IPS-NIHi7 (cell line): ENCODE measurements around the gene PKP1.

Experiments used
- DNase-seq: peaks from one replicate; pipeline ENCODE4 v3.0.0; 2012; ENCODE audit warnings: mixed read lengths; ENCODE audit errors: extremely low spot score

PKP1 gene

DNA sequence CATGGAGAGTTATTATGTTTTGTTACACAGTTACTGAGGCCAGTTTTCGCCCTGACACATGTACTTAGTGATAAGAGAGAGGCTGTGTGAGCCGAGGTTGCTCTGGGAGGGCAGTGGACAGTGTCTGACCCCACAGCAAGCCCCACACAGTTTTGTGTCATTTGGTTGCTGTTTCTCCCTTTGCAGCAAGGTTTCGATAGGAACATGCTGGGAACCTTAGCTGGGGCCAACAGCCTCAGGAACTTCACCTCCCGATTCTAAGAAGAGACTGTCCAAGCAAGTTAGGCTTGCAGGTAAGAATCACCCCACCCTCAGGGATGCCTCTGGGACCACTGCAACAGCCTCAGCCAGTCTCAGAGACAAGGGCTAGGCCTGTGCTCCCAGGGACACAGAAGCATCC lies 45.3 kb downstream of the PKP1 start:
- DNase-seq: no peak

DNA sequence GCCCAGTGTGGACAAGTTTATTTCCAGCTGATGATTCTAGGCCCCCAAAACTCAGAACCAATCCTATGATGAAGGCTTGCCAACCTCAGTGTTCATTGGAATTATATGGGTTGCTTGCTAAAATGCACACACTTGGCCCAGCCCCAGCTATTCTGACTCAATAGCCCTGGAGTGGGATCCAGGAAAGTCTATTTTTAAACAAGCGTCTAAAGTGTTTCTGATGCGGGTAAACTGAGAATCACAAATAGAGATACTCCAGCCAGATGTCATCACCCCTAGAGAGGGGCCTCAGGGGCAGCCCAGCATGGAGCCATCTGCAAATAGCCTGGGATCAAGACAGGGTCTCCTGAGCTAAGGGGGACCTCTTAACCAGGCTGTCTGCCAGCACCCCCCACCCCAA lies 46.0 kb downstream of the PKP1 start:
- no peak for DNase-seq

DNA sequence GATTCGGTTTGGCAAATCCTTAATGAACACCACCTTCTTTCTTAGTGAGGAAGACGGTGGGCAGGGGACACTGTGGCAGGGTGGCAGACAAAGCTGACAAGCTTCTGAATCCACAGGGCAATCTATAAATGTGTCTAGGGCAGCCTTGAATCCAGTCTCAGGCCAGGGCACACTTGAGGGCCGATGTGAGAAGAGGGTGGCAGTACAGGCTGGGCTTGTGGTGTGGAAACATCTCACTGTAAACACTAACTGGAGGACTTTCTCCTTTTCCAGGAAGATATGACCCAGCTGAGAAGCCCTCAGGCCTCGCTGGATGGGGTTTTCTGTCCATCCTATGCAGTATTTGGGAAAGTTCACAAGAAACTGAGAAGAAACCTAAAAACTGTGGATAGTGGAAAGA lies 46.5 kb downstream of the PKP1 start:
- no peak for DNase-seq

GRCh38 chr1:201330541-201330940 lies 47.2 kb downstream of the PKP1 start:
- DNase-seq: no peak

DNA sequence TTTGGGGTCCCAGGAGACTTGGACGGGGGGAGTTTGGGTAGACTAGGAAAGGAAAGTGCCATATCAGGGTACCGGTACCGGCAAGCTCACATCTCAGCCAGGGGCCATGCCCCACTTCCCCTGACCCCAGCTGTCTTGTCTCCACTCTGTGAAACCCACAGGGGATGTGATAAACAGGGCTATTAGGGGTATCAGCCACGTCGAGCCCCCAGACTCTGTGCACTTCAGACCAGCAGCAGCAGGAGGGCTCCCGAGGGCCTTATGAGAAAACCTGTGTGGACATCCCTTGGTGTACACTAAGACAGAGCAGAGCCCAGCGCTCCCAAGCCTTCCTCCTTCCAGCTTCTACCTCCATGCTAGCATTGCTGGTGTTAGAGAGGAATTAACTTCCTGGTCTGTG lies 47.9 kb downstream of the PKP1 start:
- DNase-seq: no peak

- no peak for DNase-seq
Measured at GRCh38 chr1:201332021-201332420, 48.7 kb downstream of the PKP1 start.

DNA sequence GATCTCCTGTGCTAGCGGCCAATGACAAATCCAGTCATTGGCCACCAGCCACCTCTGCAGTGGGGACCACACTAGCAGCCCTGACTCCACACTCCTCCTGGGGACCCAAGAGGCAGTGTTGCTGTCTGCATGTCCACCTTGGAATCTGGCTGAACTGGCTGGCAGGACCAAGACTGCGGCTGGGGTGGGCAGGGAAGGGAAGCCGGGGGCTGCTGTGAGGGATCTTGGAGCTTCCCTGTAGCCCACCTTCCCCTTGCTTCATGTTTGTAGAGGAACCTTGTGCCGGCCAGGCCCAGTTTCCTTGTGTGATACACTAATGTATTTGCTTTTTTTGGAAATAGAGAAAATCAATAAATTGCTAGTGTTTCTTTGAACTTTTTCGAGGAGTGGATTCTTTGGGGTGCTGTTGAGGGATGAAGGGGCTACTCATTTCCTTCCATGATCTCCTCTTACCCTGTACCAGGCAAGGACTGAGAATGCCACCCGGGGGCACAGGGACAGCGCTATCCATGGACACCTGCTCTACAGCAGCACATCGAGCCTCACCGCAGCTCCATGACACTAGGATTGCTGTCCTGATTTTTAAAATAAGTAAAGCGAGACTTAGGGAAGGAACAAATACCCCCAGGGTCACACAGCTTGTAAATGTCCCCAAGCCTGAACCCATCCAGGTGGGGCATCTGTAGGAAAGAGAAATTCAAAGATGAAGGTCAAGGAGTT lies 49.5 kb downstream of the PKP1 start:
- no peak for DNase-seq

GRCh38 chr1:201334325-201335173 lies 51.2 kb downstream of the PKP1 start:
- DNase-seq: no peak

DNA sequence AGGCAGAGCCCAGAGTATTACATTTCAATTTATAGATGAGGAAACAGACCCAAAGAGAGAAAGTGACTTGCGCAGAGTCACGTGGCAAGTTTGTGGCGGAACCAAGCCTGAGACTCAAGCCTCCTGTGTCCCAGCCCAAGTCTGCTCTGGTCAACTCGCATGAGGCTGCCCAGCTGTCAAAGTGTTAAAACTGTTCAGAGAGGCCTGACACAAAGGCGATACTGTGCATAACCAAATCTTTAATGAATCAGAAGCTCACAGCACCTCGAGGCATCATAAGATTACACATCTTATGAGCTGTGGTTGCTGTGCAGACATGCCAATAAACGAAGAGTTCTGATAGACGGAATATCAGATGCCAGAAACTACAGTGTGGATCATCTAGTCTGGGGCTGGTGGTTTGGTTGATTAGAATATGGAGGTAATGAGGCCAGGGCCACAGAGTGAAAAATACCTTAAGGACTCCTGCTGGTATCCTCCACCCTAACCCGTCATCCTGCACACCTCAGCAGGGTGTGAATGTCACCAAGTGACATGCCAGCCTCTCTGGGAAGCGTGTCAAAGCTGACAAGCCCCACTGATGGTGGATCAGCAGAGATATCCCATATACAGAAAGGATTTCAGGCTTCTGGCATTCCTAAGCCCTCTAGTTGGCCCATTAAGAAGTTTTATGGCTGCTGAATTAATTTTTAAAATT lies 52.0 kb downstream of the PKP1 start:
- no peak for DNase-seq

- no peak for DNase-seq
Measured at GRCh38 chr1:201335901-201336300, 52.6 kb downstream of the PKP1 start.

DNA sequence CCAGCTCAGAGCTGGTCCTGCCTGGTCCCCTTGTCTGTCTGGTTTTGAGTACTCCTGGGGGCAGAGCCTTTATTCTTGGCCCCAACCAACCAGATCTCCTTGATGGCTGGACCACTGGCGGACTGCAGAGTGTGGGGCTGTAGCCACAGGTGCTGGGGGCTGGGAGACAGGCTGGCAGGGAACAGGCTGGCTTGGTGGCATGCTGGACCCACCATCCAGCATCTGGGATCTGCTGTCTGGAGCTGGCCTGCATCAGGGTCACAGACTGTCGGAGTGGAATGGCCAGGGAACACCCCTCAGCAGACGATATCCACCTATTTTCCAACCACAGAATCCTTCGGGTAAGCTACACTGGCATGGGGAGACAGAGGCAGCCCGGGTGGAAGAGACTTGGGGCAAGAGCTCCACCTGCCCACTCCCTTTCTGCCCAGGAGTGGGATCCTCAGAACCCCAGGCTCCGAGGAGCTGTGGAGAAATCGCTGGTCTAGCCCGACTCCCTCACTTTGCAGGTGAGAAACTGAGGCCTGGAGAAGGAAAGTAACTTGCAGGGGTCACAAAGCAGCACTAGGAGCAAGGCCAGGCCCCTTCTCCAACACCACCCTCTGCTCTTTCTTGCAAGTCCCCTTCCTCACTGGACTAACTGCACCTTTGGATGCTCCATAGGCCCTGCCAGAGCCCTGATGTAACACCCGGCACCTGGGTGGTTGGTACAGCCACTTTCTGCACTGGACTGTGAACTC lies 53.6 kb downstream of the PKP1 start:
- no peak for DNase-seq

GRCh38 chr1:201341377-201341776 lies 58.1 kb downstream of the PKP1 start:
- DNase-seq: no peak

DNA sequence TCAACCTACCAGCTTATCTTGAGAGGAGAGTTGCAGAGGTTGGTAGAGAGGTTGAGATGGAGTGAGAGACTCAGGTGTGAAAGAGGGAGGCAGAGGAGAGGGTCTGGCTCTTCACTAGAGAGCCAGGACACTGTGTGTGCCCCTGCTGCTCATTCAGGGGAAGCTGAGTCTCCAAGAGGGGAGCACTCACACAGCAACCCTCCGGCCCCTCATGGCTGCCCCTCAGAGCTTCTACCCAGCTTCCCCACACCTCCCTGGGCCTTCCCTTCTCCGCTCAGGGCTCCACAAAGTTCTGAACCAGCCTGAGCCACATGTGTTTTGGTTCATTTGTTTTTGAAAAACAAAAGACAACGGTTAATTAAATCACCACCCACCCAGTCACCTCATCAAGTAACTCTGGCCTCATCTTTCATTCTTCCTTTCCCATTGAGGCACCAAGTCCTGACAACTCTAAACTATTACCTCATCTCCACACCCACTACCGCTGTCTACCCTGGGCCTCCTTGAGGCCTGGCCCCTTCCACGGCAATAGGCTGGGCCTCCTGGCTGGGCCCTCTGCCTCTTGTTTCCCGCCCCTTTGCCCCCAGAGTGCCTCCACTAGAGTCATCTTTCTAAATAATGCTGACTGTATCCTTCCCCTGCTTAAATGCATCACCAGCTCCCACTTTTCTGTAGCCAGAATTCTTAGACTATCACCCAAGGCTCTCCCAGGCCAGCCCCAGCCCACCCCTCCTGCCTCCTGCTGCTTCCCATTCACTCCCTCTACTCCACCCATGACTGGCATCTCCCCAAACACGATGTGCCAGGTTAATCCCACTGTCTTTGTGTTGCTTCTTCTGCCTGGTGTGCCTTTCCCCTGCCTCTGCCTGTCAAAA lies 61.1 kb downstream of the PKP1 start:
- DNase-seq: no peak

- no peak for DNase-seq
Measured at GRCh38 chr1:201345081-201345355, 61.7 kb downstream of the PKP1 start.

DNA sequence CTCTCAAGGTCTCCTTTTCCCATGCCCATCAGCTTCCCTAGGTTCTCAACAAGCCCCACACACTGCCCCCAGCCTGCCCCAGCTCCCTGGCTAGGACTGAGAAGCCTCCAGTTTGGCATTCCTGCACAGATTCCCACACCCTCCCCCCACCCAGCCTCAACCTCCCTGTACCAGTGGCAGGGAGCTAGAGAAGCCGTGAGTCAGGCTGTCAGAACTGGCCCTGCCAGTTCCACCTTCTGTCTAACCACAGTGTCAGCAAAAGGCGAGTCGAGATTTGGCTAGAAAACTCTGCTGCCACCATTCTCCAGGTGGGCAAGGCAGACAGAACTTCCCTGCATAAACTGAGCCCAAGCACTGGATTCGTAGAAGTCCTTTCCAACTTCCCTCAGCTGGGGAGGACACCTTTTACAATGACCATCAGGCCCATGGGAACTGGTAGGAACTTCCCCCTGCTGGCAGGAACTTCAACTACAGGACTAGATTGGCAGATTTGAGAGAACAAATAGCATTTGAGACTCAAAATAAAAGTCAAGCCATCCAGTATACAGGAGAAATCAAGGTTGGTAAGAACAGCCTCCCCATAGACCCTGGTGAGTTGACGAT lies 63.1 kb downstream of the PKP1 start:
- DNase-seq: peak; percentile 73

DNA sequence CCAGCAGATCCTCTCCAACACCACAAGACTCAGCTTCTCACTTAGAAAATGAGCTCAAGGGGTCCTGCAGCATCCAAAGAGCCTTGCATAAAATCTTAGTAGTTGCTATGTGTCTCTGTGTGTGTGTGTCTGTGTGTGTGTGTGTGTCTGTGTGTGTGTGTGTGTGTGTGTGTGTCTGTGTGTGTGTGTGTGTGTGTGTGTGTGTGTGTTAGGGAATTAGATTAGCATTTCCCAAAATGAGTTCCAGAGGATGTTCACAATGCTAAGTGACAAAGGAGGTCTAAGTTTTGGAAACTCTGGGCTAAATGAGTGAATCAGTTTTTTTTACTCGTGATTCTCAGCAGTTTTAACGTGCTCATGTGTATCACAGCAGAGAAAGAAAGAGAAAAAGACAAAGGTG lies 63.7 kb downstream of the PKP1 start:
- DNase-seq: no peak

DNA sequence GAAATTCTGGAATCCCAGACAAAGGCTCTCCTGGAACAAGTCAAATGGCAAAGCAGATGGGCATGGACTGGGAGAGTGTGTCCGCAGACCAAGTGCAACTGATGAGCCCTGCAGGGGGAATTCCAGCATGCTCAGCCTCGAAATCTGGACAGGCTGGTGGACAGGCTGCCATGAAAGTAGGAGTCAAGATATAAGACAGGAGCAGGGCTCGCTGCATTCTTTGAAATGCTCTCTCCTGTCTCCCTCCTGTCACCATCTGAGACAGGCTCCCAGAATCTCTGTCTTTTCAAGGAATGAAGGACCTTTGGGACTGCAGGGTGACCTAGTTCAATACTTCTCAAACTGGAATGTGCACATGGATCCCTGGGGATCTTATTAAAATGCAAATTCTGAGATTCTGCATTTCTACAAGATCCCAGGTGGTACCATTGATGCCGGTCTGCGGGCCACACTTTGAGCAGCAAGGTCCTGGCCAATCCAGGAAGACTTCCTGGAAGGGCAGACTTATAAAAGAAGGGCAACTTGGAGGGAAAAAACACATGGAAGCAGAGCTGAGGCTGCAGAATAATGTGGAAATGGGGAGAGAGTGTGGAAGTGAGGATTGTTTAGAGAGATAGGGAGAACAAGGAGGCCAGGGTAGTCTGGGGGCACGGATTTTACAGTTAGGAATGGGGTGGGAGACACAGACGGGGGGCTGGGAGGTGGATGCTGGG lies 64.3 kb downstream of the PKP1 start:
- DNase-seq: no peak

DNA sequence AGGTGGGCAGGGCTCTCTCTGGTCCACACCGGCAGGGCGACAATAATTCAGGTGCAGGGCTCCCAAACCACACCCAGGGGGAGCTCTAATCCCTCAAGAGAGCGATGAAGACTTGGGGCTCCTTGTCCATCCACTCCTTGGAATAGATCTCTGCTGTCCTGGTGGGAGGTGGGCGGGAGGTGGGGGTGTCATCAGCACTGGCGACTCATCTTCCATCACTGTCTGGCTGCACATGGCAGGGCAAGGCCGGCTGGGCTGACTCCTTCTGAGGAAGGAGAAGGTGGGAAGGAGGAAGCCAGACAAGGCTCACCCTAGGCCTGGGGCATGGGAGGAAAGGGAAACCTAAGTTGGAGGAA lies 64.9 kb downstream of the PKP1 start:
- DNase-seq: peak; percentile 93

GRCh38 chr1:201349092-201349491 lies 65.8 kb downstream of the PKP1 start:
- no peak for DNase-seq

DNA sequence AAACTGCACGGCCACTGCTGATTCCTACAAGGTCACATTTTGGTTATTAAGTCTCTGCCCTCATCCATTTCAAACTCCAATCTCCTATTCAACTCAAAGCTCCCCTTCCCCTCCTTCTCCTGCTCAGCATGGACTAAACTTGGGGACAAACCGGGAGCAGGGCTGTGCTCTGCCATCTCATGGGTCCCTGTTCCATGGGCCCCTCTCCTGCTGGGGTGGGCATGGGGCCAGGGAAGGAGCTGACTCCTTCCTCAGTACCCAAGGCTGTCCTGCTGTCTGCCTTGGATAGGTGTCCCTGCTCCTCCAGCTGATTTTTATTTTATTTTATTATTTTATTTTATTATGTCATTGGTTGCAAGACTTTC lies 67.0 kb downstream of the PKP1 start:
- no peak for DNase-seq
